Stimulated activated CD4-positive, alpha-beta T cell treated with anti-CD3 and anti-CD28 coated beads, Interleukin-15, amount 100 ng/mL, for 24 hours (primary cell): Measurements from ENCODE around the gene TGFB1I1.
"Not testable (repeated sequence)": the region's sequence is repeated elsewhere in the genome, so short reads cannot be mapped to it uniquely, and the experiment has no call there.

Experiments
- DNase-seq: peaks from one replicate; pipeline ENCODE4 v3.0.0-alpha.2; 2020

TGFB1I1 gene

GRCh38 chr16:31471875-31472708, at the start of gene TGFB1I1:
TSS of gene TGFB1I1 (plus strand) at chr16:31472152. CDS start at chr16:31472189, 37 bp downstream.
- DNase-seq, result no peak

DNA sequence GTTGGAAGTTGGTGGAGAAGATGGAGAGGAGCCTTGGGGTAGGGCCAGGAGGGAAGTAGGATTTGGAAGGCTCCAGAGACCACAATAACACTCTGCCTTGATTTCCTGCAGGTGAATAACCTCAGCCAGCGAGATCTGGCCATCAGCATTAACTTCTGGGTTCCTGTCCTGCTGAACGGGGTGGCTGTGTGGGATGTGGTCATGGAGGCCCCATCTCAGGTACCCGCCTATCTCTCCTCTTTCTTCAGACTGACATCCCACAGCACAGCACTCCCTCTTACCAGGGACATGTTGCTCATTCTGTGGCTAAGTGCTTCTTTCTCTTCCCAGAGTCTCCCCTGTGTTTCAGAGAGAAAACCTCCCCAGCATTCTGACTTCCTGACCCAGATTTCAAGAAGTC, 48.7 kb upstream of the TGFB1I1 start:
- no peak for DNase-seq

- DNase-seq, result no peak
These were observed 48.2 kb upstream of the TGFB1I1 start for GRCh38 chr16:31423801-31424200.

DNA sequence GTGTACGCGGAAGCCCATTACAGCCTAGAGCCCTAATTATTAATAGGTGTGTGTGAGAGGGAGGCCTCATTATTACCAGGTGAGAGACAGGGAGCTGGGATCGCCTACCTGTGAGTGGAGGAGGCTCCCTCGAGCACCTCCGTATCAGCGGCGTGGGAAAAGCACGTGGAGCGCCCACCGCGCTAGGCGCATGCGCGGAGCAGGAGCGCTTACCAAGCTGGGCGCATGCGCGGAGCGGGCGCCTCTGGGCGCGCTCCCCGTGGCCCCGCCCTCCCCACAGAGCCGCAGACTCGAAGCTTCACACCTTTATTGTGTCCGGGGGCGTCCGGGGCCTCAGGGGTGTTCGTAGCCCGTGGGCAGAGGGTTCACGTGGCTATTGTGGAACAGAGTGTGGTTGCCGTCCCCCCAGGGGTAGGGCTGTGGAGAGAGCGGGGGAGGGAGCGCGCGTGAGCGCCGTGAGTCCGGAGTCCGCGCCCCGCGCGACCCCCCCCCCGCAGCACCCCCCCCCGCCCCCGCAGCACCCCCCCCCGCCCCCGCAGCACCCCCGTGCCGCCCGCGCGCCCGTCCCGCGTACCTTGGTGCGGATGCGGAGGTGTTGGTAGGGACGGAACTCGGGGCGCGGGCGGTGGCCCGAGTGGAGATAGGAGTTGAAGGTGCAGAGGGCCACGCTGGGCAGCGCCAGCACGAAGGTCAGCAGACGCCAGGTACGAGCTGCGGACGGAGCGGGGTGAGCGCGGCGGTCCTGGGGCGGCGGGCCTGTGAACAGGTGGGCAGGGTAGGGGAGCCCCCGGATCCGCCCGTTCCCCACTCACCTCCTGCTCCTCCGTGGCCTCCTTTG, 44.3 kb upstream of the TGFB1I1 start:
- DNase-seq, result peak; percentile 75

- no peak for DNase-seq
These were observed 43.7 kb upstream of the TGFB1I1 start, which contains the start of gene COX6A2 for GRCh38 chr16:31428279-31428597. TSS of gene COX6A2 (minus strand) at chr16:31428360. CDS start at chr16:31428325, 35 bp downstream.

DNA sequence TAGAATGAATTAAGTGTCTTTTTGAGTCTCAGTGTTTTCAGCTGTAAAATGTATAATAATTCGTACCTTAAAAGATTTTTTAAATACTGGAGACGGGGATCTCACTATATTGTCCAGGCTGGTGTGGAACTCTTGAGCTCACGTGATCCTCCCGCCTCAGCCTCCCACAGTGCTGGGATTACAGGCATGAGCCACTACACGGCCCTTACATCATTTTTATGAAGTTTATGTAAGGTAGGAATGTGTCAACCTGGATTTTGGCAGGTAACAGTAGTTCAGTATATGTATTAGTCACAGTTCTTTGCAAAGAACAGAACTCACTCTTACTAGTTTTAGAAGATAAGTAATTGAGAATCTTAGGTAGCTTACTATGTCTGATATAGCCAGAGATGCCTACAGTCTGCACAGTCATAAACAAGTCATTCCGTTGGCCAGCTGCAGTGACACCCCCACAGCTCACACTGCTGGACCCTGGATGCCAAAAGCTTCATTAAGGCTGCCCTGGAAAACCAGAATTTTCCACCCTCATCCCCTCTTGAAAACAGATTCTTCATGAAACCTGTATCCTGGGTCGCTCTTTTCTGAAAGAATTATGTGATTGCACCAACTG, 43.2 kb upstream of the TGFB1I1 start:
- no peak for DNase-seq

DNA sequence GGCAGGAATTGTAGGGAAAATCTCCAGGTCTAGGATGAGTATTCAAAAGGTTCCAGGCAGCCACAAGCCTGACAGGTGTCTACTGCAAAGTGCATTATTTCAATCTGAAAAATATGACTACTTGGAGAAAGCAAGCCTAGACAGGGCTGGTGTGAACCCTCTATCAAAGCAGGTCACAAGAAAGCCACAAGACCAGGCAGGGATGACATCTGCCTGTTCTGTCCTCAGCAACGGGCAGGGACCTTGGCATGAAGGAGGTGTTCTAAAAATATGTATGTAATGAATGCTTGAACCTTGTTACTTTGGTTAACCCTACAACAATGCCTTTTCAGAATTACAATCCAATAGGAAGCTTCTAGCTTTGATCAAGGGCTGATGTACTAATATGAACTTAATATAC, 42.6 kb upstream of the TGFB1I1 start:
- no peak for DNase-seq

- no peak for DNase-seq
These were observed 42.2 kb upstream of the TGFB1I1 start for GRCh38 chr16:31429796-31430195.

DNA sequence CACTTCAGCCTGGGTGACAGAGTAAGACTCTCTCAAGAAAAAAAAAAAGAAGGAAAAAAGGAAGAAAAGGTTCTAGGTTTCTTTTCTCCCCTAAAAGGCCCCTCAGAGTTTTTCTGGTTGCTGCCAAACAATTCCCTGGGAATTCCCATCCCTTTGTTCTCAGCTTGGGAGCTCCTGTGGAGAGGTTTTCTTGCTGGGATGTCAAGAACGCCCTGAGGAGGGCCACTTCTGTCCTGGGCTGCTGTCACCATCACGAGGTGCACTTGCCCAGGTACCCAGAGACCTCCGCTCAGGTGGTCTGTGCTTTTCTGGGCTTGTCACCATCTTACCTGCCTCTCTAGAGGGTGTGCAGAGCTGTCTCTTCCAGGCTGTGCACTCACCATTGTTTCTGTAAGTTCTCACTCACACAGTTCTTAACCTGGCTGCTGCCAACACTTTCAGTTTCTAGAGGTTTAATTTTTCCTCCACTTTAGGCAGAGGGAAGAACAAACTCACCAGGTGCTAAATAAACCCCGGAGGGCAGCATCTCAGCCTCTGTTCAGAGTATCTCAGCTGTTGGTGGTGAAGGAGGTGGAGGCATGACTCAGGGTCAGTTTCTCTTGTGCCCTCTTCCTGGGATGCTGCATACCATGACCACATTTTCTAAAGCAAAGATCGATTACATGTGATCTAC, 41.4 kb upstream of the TGFB1I1 start:
- no peak for DNase-seq

DNA sequence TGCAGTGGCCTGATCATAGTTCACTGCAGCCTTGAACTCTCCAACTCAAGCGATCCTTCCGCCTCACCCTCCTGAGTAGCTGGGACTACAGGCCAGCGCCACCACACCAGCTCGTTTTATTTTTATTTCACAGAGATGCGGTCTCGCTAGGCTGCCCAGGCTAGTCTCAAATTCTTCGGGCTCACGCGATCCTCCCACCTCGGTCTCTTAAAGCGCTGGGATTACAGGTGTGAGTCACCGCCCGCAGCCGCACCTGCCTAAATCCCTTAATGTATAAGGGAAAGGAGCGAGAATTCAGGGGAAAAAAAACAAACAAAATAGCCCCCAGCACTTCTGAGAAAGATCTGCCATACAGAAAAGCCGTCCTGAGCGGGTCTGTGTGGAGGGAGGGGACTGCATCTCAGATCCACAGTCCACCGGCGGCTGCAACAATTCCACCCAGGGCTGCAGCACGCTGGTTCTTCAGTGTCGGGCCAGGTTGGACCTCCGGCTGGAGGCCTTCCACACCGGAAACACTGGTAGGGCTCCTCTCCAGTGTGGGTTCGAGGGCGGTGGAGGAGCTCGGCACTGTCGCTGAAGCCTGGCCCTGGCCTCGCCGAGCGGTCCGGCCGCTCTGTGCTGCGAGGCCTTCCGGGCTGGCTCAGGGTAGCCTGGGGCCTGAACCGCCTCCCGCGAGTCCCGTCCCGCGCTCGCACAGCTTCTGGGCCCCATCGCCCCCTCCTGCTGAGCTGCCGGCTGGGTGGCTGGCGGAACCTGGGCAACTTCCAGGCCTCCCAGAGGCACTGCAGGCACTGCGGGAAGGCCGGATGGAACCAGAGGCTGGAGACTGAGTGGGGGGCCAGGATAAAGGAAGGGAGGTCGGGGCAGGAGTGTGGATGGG, 36.4 kb upstream of the TGFB1I1 start:
- DNase-seq, result no peak

DNA sequence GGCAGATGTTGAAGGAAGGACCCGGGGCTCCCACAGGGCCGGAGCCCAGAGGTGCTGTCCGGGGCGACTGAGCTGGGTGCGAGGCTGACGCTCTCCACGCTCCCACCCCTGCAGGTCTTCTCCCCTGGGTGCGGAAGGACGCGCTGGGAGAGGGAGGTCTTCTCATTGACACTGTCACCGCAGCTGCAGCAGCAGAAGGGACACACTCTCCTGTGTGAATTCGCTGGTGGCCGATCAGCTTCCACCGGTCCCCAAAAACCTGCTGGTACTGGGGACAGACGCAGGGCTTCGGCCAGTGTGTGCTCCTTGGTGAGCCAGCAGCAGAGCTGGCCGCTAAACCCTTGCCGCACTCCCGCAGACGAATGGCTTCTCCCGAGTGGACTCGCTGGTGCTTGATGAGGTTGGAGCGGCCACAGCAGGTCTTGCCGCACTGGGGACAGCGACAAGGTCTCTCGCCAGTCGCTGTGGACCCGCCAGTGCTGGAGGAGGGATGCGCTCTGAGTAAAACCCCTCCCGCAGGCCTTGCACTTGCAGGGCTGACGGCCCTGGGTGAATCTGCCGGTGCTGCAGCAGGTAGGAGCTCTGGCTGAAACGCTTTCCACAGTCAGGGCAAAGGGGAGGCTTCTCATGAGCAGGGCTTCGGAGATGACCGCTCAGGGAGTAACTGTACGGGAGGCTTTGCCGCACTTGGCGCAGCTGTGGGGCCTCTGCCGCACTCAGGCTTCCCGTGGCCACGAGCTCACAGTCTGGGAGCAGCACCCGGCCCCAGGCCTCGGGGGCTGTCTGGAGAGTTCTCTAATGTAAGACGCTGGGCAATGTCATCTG, 35.5 kb upstream of the TGFB1I1 start:
- no peak for DNase-seq

DNA sequence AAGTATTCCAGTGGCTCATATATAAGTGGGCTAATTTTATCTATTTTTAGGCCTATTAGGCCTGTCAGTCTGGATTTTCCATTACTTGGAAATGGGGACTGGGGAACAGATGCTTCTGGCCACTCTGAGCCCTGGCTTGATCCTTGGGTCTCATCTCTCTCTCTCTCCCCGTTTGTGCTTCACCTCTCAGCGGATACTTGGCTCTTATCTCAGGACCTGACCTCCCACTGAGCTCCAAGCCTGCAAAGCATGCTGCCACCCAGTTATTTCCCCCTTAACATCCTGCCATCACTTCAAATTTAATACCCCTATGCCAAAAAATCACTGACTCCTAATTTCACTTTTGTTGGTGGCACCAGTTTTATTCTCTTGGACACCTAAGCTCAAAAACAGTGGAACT, 33.5 kb upstream of the TGFB1I1 start:
- no peak for DNase-seq

GRCh38 chr16:31439023-31439422, 32.9 kb upstream of the TGFB1I1 start:
- DNase-seq, result not testable (repeated sequence)

GRCh38 chr16:31439519-31439918, 32.4 kb upstream of the TGFB1I1 start:
- no peak for DNase-seq

DNA sequence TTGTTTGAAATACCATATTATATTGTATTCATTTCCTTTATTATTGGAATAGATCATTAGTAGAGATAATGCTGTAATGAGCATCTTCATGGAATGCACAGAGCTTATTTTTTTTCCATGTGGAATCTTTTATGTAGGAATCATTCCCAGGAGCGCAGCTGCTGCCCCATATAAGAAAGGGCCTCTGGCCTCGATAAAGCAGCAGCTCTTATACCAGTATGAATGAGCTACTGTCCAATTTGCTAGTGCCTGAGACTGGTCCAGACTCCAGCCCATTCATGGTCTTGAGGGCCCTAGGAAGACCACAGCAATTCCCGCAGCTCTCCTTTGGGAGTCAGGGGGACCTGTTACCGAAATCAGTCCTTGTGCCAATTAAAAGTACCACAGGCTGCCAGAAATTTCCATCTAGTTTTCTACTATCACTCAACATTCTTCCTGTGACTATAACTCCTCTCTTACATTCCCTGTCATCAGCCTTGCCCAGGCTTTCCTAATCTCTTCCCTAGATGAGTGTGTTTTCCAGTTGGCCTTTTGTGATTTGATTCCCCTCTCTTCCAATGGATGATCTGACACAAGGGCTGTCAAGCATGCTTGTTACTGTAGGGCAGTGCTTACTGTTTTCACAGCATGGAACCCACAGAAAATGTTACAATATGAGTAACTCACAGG, 31.3 kb upstream of the TGFB1I1 start:
- DNase-seq, result no peak

DNA sequence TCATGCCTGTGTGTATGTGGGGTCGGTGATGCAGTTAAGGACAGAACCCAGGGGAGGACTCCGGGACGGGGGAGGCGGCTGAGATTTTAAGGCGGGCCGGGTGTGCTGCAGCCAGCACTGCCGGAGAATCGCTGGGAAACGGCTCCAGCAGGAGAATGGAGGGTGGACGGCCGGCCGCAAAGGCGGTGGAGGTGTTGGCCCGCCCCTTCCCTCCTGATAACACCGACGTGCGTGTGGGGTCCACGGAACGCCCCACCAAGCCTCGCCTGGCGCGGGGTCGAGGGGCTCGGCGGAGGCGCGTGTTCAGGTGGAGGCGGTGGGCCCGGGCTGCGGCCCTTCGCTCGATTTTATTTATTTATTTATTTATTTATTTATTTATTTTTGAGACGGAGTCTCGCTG, 30.0 kb upstream of the TGFB1I1 start:
- DNase-seq, result no peak

- not testable (repeated sequence) for DNase-seq
These were observed 26.0 kb upstream of the TGFB1I1 start for GRCh38 chr16:31445931-31446330.

DNA sequence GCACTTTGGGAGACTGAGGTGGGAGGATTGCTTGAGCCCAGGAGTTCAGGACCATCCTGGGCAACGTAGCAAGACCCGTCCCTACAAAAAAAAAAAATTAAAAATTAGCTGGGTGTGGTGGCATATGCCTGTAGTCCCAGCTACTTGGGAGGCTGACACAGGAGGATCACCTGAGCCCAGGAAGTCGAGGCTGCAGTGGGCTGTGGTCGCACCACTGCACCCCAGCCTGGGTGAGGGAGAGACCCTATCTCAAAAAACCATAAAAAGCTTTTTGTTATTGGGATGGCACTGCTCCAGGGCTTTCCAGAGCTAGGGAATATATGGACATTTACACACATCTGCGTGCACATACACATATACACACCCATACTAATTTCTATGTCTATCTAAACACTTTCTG, 20.8 kb upstream of the TGFB1I1 start:
- DNase-seq, result no peak

DNA sequence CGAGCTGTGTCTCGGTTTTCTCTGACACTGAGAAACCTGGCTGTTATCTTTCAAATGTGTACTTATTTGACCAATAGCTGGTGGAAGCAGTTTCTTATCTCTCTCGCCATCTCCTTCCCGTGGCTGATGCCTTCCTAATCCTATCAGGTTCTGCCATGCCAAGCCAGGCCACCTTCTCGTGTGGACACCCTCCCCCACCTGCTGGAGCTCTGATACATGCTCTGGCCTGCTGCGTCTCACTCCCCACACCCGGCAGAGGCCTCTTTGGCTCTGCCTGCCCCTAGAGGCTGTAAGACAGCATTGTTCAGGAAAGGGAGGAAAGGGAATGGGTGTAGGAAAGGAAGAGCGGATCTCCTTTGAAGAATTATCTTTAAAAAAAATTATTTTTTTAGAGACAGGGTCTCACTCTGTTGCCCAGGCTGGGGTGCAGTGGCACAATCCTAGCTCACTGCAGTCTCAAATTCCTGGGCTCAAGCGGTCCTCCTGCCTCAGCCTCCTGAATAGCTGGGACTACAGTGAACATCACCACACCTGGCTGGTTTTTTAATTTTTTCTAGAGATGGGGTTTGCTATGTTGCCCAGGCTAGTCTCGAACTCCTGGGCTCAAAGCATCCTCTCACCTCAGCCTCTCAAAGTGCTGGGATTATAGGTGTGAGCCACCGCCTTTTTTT, 20.1 kb upstream of the TGFB1I1 start:
- DNase-seq, result peak; percentile 39

DNA sequence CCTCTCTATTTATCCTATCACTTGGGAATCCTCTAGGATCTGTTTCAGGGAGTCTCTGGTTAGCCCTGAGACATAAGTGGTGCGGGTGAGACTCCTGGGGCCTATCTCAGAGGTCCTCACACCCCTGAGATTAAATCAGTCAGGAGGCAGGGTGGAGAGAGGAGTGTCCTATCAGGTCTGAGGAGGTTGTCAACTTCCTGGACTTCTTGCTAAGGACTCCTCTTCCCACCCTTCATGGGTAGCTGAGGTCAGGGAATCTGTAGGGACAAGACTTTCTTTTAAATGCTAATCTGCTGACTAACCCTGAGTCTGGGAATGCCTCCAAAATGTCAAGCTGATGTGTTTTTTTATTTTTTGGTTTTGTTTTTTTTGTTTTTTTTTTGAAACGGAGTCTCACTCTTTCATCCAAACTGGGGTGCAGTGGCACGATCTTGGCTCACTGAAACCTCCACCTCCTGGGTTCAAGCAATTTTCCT, 19.3 kb upstream of the TGFB1I1 start:
- DNase-seq, result no peak
